GM19240 (cell line): ENCODE results near the gene ARHGAP15.

Source experiments
- DNase-seq: peaks from one replicate; pipeline ENCODE4 v3.0.0; 2011; ENCODE audit warnings: low spot score; ENCODE audit not compliant: insufficient read length

ARHGAP15 gene

DNA sequence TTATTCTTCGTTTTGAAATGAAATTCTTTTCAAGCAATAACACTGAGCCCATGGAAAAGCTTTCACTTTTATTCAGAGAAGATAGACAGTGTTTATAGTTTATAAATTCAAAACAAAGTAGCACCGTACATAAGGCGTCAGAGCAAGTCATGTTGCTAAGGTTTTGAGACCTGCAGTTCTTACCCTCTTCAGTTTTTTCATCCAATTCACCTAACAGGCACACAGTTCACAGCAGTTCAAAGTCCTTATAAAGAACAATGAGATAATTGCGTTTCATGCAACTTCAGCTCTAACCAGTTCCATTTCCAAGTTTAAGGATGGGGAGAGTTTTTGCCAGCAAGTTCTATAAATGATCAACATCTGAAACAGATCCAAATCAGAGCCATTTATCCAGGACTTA is 96.7 kb downstream of the ARHGAP15 start:
- no peak for DNase-seq

DNA sequence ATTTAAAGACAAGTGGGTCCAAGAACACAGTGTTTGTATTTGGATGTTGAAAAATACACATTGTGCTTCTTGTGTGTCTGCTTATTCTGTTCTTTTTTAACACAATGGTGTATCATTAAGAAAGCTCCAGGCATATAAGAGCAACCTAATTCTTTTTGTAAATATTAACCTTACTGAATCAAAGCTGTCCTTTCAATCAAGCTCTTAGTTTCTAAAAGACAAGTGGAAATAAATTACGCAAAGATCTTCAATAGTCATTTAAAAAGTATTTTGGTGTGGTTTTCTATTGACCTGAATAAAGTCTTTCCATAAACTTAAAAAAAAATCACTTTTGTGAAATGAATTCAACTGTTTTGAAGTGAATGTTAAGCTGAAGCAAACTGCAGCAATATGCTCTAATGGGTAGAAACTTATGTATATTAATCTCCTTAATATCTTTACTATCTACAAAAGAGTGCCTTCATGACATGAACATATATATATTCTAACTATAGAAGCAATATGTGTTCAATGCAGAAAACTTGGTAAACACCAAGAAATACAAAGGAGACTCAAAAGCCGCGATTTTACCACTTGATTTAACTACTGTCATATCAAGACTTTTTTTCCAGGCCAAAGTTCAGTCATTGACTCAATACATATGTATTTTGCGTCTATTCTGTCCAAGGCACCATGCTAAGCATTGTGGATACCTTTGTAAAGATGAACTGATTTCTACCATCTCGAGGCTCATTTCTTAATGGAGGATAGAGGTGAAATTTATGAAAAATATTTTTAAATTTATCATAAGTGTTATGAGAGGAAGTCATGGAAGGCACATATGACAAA is 97.7 kb downstream of the ARHGAP15 start:
- DNase-seq: no peak

DNA sequence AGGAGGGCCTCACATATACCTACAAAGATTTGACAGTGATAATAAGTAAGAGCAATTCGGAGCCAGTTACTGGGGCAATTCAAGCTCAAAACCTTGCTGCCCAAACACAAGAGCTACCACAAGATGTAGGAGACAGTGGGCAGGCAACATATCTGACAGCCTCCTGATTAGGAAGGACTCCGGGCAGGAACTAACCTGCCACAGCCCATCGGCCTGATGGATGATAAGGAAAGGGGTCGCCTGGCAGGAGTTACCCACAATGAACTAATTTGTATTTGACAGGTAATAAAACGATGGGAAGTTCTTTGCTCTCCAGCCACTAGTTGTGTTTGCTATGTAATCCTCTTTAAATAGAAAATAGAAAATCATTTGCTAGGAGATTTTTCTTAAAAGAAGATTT is 100.2 kb downstream of the ARHGAP15 start:
- no peak for DNase-seq

DNA sequence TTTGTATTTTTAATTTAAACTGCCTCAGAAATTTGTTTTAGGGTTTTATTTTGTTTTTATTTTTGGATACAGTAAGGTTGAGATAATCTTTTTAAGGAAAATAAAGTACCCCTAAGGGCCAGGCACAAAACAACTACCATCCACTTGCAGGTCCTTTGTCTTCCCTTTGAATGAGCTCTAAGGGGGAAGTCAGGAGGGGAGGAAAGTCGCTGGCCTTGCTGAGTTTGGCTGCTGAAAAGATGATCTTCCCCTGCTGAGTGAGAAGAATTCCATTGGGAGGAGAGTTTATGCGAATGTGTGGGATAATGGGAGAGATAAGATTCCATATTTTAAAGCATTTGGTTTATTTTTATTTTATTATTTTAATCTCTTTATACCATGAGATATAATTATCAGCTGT is 100.7 kb downstream of the ARHGAP15 start:
- DNase-seq: no peak

DNA sequence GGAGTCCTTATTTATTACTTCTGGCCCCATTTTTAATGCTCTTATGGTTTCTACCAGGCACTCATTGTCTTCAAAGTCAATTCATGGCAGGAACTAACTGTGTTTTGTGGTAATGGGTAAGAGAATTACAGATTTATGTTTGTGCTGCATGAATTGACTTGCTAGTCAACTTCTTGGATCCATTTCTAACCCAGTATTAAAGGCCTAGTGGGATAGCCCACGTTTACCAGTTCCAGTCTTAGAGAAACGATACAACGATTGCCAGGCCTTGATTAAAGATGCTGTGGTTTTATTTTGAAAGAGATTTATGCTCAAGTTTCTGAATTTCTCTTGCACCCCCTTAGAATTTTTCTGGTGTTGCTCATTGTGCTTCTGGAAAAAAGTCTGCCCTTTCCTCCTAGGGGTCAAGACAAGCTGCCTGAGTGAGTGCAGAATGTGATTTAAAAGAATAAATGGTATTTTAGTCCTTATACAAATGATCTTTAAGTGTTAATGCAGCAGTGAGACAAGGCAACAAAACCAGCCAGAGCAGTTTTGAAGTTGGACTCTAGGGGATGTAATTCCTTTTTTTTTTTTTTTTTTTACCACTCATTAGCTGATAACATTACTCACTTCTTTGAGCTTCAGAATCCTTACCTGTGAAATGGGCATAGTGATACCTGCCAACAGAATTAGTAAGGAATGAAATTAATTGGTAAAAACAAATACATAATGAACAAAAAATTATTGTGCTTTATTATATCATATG is 101.5 kb downstream of the ARHGAP15 start:
- no peak for DNase-seq

DNA sequence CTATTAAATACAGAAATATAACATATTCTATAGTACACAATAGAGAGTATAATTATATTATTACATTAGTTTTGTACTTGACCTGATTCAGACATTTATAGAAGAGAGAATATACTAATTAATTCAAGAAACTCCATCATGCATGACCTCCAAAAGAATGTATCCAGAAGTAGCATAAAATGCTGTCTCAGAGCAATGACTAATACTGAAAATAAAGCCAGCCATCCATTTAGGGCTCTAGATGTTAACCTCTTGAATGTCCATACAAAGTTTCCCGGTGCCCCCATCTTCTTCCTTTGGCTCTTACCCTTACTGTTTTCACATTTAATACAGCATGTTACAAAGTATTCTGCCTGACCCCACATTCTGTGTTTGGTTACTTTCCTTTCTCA is 102.0 kb downstream of the ARHGAP15 start:
- no peak for DNase-seq

DNA sequence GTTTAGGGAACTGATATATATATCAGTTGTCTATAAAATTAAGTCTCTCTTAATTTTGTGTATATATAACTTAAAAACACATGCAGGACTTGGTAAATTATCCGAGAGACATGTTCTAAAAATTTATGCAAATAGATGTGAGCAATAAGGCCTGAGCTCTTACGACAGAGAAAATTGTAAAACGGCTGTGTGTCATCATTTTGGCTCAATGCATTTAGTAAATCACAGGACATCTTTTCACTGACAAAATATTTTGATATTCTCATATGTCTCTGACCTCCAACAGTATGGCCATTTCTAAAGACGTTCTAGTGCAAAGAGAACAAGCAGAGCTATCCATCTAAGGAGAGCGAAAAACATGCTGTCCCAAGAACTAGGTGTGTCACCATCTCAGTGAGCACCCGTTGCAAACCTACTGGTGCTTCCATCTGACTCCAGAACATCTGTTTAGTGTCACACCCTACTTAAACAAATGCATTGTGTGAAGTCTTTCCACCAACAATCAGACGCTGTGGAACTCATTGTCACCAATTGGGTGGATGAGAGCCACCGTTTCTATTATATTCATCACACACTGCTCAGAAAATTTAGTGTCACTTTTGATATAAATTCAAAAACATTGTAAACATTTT is 108.0 kb downstream of the ARHGAP15 start:
- DNase-seq: no peak

DNA sequence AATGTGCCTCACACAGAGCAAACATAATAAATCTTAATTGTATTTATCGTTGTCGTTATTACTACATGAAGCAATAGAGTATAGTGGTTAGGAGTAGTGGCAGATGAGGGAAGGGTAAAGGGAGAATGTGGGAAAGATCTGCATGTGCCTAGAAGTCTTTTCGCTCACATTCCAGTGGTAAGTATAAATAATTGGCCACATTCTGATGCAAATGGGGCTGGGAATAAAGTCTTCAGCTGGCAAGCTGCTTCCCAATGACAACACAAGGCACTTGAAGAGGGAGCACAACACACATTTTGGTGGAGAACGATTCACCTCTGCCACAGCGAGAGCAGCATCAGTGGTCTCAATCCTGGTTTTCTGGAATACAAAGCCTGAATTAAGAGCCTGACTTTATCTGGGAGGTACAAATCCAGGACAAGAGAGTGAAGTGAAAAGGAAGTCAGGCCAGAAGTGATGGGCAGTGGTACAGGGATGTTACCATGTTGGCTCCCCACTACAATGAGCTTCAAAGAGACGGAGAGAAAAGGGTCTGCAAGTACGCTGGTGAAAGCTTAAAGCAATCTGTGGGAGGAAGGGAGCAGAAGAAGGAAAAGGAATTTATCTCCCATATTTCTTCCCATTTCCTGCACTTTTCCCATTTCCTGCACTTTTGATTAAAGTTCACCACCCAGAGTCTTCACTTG is 112.3 kb downstream of the ARHGAP15 start:
- no peak for DNase-seq

DNA sequence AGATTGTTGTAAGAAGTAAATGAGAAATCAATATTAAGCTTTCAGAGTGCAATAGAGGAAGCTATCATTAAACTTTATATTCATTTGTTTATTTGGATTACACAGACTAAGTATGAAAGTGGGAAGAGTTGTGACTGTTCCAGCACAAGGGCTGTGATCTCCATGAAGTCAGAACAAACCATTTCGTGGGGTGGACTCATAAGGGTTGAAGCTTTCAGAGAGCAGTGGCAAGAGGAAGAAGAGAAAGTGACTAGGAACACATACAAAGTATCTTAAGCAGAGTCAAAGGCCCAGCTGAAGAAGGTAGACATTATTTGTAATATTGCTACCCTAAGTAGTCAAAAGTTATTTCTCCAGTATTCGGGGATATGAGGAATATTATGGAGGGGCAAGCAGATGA is 117.0 kb downstream of the ARHGAP15 start:
- no peak for DNase-seq

DNA sequence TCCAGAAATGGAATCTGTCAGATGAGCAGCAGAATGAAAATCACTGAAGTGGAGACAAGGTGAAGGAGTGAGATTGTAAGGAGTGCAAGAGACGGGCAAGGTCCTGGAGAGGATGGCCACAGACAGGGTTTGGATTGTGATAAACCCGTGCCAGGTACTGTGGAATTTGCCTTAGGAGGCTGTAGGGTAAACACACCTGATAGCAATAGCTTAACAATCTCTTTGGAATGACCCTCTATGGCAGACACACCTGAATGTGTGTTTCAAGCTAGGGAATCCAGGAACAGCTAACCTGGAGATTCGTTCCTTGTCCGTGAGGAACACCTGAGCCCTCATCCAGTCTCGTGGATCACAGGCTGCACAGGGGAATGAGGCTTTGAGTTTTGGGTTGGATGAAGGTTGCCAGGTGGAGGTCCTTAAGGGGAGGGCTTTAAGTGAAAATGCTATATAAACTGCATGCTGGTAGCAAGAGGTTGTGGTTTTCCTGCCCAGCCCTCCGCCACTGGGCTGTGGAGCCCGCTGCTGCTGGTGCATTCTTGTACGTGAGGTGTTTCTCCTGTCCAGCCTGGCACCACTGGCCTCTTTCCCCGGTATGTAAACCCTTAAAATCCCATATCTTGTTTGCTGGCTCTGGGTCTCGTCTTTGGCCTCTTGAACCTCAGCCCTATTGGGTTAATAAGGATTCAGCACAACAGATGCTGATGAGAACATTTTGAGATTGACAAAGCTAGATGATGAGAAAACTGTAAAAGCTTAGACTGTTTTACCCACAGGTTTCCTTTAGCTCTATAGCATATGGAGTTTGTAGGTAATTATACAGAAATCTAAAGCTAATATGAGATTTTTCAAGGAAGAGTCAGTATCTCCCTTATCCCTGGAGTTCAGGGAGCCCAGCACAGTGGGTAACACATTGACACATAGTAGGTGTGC is 117.9 kb downstream of the ARHGAP15 start:
- DNase-seq: no peak

DNA sequence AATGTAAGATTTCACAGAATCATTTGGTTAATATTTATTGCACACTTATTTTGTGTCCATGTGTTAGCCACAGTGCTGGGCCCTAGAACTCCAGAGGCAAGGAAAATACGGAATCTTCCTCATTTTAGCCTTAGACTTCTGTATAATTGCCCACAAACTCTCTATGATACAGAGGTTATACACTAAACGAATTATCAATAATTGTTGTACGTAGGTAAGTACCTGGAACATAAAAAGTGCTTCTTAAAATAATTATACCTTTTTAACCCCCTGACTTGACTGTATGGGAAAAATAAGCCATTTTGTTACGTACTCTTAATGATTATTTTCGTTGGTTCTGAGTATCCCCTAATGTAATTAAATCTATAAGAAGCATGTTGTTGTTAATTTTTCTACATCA is 119.4 kb downstream of the ARHGAP15 start:
- no peak for DNase-seq

DNA sequence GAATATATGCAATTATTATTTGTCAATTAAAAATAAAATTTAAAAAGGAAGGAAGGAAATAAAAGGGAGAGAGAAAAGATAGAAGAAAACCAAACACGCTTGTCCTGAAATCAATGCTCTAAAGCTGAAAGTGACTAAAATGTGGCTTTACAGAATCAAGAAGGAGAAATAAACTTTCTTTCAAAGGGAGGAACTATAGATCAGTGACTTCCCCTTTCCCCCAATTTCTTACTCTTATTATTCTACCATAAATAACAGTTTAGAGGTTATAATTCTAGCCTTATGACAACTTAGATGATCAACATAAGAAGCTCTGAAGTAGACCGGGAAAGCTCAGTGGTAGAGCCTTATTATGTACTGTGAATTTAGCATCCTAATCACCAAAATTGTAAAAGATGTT is 122.5 kb downstream of the ARHGAP15 start:
- DNase-seq: no peak

DNA sequence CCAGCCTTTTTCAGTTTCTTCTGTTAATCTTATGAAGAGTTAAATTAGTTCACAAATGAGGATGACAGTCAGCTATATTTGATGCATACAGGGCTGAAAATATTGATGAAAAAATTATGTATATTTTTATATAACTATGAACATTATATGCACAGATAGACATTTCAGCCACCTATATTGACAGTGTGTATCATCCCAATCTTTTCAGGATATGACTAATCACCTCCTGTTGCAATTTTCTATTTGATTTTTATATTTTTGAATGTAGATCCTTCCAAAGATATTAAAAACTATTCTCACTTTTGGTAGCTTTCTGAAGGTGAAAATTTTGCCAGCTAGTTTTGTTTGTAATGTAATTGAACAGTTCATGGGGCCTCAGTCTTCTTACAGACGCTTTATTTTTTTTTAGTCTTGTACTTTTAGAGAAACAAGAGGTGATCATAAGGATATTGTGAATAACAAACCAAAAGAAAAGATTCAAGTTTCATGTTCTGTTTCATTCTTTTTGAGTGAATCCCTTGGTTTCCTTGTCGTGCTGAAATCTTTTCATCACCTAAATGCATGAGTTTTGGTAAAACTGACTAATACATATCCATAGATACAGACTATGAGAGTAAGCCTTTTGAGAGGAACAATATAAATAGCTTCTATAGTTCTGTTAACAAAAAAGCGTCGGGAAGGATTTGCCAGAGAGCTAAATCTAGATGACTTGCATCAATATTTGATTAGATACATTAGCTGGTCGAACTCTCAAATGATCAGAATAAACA is 123.1 kb downstream of the ARHGAP15 start:
- no peak for DNase-seq

DNA sequence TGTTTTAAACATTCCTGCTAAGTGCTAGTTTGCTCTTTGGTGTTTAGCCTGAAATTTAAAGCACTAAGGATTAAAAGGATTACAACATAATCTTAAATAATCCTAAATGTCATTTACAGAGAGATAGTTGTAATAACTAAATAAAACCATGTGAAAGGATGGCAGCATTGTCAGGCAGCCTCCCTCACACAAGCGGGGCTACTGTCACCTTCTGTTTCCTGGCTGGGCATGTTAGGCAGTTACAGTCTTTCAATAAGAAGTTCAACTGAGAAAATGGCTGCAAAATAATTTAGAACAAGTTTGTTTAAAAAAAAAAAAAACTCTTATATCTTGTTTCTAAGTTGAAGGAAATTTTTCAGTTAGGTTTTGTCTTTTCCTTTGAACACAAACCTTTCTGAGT is 124.9 kb downstream of the ARHGAP15 start:
- DNase-seq: no peak

DNA sequence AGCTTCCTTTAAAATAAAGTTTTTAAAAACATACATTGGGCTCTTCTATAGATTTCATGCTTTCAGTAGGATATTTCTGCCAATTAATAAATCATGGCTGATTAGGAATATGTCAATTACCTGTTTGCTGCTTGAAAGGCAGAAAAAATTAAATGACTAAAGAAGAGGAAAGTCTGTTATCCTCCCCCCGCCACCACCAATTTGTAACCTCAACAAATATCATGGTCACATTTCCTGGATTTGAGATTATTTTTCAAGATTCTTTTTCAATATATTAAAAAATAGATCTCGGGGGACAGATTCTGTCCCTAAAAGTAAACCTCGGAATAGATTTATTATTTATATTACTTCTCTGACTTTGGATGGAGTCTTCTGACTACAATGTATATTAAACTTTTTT is 125.9 kb downstream of the ARHGAP15 start:
- no peak for DNase-seq

DNA sequence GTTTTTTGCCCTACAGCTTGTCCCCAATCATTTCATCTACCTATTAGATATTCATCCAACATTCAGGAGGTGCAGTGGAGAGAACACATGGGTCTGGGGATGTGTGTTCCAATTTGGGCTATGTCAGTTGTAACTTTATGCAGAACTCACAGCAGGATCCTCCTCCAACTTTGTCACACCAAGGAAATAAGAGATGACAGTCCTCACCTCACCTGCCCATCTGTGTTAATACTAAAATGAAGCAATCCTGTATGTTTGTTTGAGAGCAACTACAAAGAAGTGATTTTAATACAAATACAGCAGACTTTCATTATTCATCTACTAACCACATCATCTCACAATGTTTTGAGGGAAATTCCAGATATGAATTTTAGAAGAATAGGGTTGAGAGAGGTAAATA is 126.7 kb downstream of the ARHGAP15 start:
- DNase-seq: no peak

DNA sequence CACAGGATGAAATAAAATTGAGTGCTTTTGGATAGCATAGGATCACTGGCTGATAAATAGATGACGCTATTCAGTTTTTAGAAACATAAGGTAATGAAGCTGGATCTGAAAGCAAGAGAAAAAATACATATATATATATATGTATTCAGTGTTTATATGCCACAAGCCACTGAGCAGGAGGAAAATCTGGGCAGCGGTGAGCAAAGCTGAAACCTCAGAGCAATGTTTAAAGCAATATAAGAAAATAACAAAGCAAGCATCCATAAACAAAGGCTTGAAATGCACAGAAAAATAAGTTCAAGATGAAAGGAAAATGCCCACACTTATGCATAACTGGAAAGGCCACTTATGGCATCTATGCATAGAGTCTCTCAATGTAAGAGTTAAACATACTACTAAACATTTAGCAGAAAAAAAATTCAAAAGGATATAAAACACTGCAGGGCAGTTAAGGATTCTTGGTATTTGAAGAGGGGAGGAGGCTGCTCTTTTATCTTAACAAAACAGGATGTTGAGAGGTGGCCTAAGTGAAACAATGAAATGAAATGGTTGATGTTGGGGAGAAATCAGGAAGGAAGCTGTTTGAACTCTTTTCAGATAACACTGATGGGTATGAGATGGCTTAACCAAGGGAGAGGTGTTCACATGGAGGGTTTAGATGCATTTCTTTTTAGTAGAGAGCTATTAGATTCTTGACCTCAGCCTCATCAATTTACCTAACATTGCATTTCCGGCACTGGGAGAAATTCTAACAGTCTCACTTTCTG is 129.1 kb downstream of the ARHGAP15 start:
- no peak for DNase-seq

DNA sequence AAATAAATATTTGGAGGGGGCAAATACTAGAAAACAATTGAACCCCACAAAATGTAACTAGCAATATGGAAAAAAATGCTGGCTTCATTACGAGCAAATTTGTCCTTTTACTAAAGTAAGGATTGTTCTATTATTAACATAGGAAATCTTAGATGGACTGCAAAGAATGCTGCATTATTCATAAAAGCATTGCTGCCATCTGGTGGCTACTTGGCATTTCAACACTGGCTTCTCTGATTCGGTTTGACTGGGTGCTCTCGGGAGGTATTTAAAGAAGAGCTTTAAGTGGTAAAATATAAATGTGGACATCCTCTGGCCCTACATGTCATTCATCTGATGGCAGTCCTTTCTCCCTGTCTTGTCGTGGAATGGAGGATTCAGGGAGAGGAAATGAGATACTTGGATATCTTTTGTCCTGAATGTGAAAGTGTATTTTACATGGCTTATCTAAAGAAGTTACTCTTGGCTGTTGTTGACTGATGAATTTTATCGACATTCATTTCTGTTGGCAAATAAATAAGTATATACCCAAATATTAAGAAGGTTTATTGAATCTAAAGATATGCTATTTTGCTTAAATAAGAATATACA is 130.2 kb downstream of the ARHGAP15 start:
- no peak for DNase-seq

DNA sequence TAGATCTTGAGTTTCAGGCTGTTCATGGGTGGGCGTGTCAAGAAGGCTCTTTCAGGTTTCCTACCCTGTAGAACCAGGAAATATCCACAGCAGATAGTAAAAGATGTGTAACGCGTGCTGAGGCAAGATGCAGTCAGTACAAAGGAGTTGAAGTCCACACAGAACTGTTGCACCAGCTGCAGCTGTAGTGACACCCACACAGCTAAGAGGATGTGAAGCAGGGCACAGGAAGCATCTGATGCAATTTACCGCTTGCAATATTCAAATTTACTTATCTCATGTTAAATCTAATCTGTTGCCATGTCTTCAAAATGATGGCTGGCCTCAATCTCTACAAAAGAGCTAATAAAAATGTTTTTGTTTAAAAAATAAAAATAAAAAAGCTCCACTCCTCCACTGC is 132.8 kb downstream of the ARHGAP15 start:
- DNase-seq: no peak
